Ammon's horn (tissue), 1 donor: ENCODE results near the gene ZBTB44.
"Not testable (repeated sequence)": the region's sequence is repeated elsewhere in the genome, so short reads cannot be mapped to it uniquely, and the experiment has no call there.

Experiments used
- DNase-seq: peaks from one replicate; pipeline ENCODE4 v3.0.0-alpha.2; 2016; ENCODE audit warnings: low spot score

Gene ZBTB44

GRCh38 chr11:130197386-130198035, 117.2 kb downstream of the ZBTB44 start:
- no peak for DNase-seq

DNA sequence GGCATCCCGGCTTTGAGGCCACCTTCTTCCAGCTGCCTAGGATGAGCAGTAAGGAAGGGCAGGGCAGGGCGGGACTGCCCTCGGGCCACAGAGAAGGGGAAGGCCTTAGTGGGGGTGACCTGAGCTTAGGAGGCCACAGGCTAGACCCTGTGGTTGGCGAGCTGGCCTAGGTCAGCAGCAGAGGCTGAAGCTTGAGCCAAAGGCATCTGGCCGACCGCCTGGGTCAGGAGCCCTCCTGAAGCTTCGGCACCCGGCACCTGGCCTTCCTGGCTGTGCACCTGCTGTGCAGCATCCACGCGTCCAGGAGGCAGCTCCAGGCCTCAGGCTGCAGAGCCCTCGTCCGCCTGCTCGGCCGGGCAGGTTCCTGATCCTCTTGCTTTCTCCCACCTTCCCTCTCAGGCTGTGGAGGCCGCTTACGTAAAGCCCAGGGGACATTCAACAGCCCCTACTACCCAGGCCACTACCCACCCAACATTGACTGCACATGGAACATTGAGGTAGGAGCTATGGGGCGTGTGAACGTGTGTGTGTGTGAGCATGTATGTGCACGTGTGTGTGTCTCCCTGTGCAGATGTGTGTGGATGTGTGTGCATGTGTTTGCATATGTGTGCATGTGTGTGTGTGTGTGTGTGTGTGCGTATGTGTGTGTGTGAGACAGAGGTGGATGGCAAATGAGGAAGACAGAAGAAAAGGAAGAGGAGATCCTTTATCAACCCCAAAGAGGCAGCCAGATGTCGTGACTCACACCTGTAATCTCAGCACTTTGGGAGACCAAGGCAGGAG, 120.3 kb downstream of the ZBTB44 start:
- DNase-seq: no peak

DNA sequence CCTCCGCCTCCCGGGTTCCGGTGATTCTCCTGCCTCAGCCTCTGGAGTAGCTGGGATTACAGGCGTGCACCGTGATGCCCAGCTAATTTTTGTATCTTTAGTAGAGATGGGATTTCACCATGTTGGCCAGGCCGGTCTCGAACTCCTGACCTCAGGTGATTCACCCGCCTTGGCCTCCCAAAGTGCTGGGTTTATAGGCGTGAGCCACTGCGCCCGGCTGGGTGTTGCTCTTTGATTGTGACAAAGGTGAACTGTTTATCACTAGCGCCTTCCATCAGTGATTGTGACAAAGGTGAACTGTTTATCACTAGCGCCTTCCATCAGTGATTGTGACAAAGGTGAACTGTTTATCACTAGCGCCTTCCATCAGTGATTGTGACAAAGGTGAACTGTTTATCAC, 121.2 kb downstream of the ZBTB44 start:
- DNase-seq: not testable (repeated sequence)

GRCh38 chr11:130192845-130193267, 121.9 kb downstream of the ZBTB44 start:
- DNase-seq: no peak

DNA sequence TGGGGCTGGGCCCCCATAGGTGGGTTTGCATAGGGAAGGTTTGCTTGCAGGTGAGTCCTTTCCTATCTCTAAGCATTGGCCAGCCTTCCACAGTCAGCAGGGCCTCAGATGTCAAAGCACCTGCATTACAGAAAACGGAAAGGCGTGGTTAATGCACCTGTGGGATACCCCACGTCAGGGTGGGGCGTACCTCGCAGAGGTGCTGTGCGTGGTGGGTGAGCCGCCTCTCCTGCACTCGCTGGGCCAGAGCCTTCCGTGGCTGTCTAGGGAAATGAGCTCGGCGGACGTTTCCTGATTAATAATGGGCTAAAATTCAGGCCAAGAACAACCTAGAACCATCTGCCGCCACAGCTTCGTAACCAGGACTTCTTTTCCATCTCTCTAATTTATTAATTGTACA, 122.8 kb downstream of the ZBTB44 start:
- no peak for DNase-seq

- DNase-seq: no peak
Observed at GRCh38 chr11:130190371-130190881, 124.3 kb downstream of the ZBTB44 start.

DNA sequence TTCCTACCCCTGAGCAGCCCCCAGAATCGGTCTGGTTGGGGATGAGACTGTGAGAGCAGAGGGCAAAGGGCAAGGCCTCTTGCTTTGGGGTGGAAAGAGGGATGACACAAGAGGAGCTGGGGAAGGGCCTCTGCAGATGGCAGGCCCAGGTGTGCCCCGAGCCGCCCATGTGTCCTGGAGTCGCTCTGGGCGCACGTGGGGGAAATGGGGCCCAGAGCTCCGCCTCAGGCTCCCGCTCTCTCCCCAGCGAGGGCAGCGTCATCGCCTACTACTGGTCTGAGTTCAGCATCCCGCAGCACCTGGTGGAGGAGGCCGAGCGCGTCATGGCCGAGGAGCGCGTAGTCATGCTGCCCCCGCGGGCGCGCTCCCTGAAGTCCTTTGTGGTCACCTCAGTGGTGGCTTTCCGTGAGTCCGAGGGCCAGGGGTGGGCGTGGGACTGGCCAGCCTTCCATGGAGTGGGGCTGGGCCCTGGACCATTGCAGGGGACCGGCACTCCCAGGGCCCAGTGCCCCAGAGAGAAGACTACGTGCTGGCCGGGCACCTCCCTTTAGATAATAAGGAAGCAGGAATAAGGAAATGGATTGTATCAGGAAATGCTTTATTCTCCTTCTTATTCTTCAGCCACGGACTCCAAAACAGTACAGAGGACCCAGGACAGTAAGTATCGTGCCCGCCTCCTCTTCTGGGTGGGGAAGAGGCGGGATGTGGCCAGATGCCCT, 125.1 kb downstream of the ZBTB44 start:
- no peak for DNase-seq

GRCh38 chr11:130188585-130189347, 126.0 kb downstream of the ZBTB44 start:
- DNase-seq: no peak

DNA sequence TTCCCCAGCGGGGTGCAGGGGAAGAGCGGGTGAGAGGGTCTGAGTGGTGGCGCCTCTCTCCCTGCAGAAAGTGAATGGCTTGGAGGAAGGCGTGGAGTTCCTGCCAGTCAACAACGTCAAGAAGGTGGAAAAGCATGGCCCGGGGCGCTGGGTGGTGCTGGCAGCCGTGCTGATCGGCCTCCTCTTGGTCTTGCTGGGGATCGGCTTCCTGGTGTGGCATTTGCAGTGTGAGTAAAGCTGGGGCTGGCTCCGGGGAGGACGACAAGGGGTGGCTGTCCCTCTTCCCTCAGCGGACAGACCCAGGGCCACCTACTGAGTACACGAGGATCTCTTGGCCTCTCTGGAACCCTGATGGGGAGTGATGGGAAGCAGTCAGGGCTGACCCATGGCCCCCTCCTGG, 126.7 kb downstream of the ZBTB44 start:
- DNase-seq: no peak

DNA sequence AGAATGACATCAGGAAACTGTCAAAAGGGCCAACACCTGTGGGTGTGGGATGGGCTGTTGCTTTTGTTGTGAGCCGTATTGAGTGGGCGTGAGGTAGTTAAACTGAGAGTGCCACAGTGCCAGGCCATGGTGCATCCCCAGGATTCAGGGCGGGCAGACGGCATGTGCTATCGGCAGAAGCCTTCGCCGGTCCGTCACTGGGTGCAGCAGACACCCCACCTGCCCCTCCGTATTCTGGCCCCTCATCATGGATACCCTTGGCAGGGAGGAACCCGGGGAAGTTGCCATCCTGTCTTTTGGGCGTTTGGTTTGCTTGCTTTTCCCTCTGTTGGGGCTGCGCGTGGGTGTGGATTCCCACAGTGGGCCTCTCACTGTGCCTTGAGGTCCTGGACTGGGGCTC, 127.6 kb downstream of the ZBTB44 start:
- no peak for DNase-seq

DNA sequence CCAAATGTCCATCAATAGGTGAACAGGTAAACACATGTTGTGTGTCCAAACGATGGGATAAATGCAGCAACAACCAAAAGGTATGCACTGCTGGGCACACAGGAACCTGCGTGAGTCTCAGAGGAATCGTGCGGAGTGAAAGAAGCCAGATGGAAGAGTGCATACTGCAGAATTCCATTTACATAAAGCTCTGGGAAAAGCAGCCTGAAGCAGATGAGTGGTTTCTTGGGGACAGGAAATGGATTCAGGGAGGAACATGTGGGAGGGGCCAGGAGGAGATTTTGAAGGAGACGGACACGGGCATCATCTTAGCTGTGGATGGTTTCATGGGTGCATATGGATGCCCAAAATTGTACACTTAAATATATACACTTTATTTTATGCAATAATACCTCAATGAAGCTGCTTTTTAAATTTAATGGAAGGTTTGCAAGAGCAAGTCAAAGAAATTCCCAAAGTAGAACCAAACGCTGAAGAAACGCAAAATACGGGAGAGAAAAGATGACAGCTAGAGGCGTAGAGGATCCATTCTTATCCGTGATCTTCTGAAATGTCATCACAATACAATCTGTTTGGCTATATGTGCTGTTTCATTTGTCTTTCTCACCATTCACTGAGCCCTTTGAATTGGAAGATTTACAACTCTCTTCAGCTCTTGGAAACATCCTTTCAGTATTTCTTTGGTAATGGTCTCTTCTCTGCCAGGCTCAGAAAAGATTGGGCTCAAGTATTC, 130.7 kb downstream of the ZBTB44 start:
- no peak for DNase-seq

- no peak for DNase-seq
Observed at GRCh38 chr11:130181295-130182272, 133.1 kb downstream of the ZBTB44 start.

- DNase-seq: no peak
Observed at GRCh38 chr11:130180896-130181294, 133.8 kb downstream of the ZBTB44 start.

- DNase-seq: peak; percentile 40
Observed at GRCh38 chr11:130180491-130180890, 134.2 kb downstream of the ZBTB44 start.

- no peak for DNase-seq
Observed at GRCh38 chr11:130179396-130180306, 135.1 kb downstream of the ZBTB44 start.

GRCh38 chr11:130178441-130179339, 136.0 kb downstream of the ZBTB44 start:
- DNase-seq: no peak

DNA sequence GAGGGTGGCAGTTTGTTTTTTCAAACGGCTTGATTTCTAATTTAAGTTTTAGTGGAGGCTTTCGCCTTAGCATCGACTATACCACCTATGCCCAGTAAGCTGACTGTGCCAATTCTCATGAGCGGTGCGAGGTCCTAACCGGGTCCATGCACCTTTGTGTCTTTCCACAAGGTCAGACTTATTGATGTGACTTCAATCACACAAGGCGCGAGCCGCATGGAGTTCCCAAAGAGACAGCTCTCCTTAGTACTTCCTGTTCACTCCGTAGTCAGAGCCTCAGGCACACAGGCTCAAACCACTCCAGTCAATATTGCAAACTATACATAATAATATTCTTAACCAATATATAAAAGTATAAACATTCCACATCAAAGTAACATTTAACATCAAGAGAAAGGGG, 136.9 kb downstream of the ZBTB44 start:
- DNase-seq: no peak
